ENCODE data around the gene PCYT2.
"Not testable (repeated sequence)": the region's sequence is repeated elsewhere in the genome, so short reads cannot be mapped to it uniquely, and the experiment has no call there.

Gene PCYT2

GRCh38 chr17:81955756-81956544 lies 44.8 kb upstream of the PCYT2 start:
- no peak for TF ChIP-seq CTCF (conservative IDR thresholded peaks at IDR 0.05)
- H3K27ac ChIP-seq = no peak overlapping the region

- TF ChIP-seq CTCF (conservative IDR thresholded peaks at IDR 0.05) = no peak
- no peak overlapping the region for H3K27ac ChIP-seq
Observed at GRCh38 chr17:81955058-81955681, 44.0 kb upstream of the PCYT2 start.

- H3K27ac ChIP-seq = no peak overlapping the region
- TF ChIP-seq CTCF (conservative IDR thresholded peaks at IDR 0.05) = no peak
Observed at GRCh38 chr17:81954131-81955057, 43.2 kb upstream of the PCYT2 start.

- H3K27ac ChIP-seq = not testable (repeated sequence)
Observed at GRCh38 chr17:81953443-81953842, 42.2 kb upstream of the PCYT2 start.

GRCh38 chr17:81952792-81953228 lies 41.6 kb upstream of the PCYT2 start:
- H3K27ac ChIP-seq = no peak overlapping the region
- no peak for TF ChIP-seq CTCF (conservative IDR thresholded peaks at IDR 0.05)

- H3K27ac ChIP-seq = no peak overlapping the region
- no peak for TF ChIP-seq CTCF (conservative IDR thresholded peaks at IDR 0.05)
Observed at GRCh38 chr17:81951785-81952684, 40.8 kb upstream of the PCYT2 start.

- no peak for TF ChIP-seq CTCF (conservative IDR thresholded peaks at IDR 0.05)
- no peak overlapping the region for H3K27ac ChIP-seq
Observed at GRCh38 chr17:81950501-81950900, 39.3 kb upstream of the PCYT2 start.

Data from VCaP (cell line).